Measurements from ENCODE around the gene ST6GALNAC4. TPM values are rescaled to one million over a fixed set of nuclear protein-coding genes. Genes with fewer than 3 reads are reported as not detected.

The ST6GALNAC4 gene
- total and polyA plus RNA-seq, 9 of the 15 experiments (the other 6 are each of a cell fraction or from before 2014, with no cell fraction given): 2.6 to 43.1 (median 15.4) TPM

DNA sequence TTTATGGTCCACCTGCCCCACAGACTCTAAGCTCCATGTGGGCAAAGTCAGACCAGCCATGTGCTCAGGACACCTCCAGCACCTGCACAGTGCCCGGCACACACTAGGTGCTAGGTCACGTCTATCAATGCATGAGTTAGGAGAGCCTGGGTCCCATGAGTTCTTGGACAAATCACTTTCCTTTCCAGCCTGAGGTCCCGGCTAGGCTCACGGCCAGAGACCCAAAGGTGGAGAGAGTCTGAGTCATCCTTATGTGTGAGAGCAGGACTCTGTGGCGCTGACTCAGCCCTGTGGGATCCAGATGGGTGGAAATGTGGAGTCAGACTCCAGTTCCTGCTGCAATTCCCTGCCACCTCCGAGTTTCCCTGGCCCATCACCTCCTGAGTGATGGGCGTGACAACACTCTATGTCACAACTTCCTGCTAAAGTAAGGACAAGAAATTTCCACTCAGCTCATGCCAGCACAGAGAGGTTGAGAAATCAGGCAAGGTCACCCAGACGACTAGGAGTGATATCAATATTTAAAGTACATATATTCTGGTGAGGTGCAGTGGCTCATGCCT, 2.5 kb upstream of the ST6GALNAC4 start (continued):
- TF ChIP-seq, protein P1, sequence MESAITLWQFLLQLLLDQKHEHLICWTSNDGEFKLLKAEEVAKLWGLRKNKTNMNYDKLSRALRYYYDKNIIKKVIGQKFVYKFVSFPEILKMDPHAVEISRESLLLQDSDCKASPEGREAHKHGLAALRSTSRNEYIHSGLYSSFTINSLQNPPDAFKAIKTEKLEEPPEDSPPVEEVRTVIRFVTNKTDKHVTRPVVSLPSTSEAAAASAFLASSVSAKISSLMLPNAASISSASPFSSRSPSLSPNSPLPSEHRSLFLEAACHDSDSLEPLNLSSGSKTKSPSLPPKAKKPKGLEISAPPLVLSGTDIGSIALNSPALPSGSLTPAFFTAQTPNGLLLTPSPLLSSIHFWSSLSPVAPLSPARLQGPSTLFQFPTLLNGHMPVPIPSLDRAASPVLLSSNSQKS (CRISPR knock-in tag; IDR thresholded peaks at IDR 0.05): no peak
- TF ChIP-seq SAP30 (IDR thresholded peaks at IDR 0.05; ENCODE audit: borderline replicate concordance, insufficient read depth, low read depth, low read length, poor library complexity, severe bottlenecking) (no peak), EWSR1 (IDR thresholded peaks at IDR 0.05; ENCODE audit: borderline replicate concordance, low read depth, partially characterized antibody) (no peak), ZNF780A (CRISPR knock-in tag; IDR thresholded peaks at IDR 0.05) (no peak), CREB1 (IDR thresholded peaks at IDR 0.05) (no peak), CREB1 (CRISPR knock-in tag; IDR thresholded peaks at IDR 0.05) (no peak), SOX6 (IDR thresholded peaks at IDR 0.05) (peak; percentile 55; the same call in 1 of the 2 replicates), TCF3 (CRISPR knock-in tag; IDR thresholded peaks at IDR 0.05) (peak; percentile 17; the same call in 1 of the 2 replicates), MXI1 (IDR thresholded peaks at IDR 0.05; ENCODE audit: low read depth, low read length) (no peak), KDM1A (IDR thresholded peaks at IDR 0.05) (peak; percentile 65 to 68), ILF3 (IDR thresholded peaks at IDR 0.05; ENCODE audit: borderline replicate concordance) (no peak), SRSF9 (IDR thresholded peaks at IDR 0.05; ENCODE audit: borderline replicate concordance, low read depth, low read length) (no peak), ADNP (tag; IDR thresholded peaks at IDR 0.05) (no peak), KLF6 (CRISPR knock-in tag; IDR thresholded peaks at IDR 0.05; ENCODE audit: borderline replicate concordance) (no peak), TAF15 (IDR thresholded peaks at IDR 0.05; ENCODE audit: low read depth, low read length) (no peak), ZNF316 (IDR thresholded peaks at IDR 0.05) (peak; percentile 94), SMARCA5 (IDR thresholded peaks at IDR 0.05) (0 out of 2 replicates have a peak, but pooled peaks have one; percentile 62), JUNB (CRISPR knock-in tag; conservative IDR thresholded peaks at IDR 0.05) (no peak), KAT8 (IDR thresholded peaks at IDR 0.05; ENCODE audit: low read depth) (no peak)
- TF ChIP-seq, protein P2, sequence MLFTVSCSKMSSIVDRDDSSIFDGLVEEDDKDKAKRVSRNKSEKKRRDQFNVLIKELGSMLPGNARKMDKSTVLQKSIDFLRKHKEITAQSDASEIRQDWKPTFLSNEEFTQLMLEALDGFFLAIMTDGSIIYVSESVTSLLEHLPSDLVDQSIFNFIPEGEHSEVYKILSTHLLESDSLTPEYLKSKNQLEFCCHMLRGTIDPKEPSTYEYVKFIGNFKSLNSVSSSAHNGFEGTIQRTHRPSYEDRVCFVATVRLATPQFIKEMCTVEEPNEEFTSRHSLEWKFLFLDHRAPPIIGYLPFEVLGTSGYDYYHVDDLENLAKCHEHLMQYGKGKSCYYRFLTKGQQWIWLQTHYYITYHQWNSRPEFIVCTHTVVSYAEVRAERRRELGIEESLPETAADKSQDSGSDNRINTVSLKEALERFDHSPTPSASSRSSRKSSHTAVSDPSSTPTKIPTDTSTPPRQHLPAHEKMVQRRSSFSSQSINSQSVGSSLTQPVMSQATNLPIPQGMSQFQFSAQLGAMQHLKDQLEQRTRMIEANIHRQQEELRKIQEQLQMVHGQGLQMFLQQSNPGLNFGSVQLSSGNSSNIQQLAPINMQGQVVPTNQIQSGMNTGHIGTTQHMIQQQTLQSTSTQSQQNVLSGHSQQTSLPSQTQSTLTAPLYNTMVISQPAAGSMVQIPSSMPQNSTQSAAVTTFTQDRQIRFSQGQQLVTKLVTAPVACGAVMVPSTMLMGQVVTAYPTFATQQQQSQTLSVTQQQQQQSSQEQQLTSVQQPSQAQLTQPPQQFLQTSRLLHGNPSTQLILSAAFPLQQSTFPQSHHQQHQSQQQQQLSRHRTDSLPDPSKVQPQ (CRISPR knock-in tag; IDR thresholded peaks at IDR 0.05; ENCODE audit: borderline replicate concordance): no peak
- TF ChIP-seq, protein P3, sequence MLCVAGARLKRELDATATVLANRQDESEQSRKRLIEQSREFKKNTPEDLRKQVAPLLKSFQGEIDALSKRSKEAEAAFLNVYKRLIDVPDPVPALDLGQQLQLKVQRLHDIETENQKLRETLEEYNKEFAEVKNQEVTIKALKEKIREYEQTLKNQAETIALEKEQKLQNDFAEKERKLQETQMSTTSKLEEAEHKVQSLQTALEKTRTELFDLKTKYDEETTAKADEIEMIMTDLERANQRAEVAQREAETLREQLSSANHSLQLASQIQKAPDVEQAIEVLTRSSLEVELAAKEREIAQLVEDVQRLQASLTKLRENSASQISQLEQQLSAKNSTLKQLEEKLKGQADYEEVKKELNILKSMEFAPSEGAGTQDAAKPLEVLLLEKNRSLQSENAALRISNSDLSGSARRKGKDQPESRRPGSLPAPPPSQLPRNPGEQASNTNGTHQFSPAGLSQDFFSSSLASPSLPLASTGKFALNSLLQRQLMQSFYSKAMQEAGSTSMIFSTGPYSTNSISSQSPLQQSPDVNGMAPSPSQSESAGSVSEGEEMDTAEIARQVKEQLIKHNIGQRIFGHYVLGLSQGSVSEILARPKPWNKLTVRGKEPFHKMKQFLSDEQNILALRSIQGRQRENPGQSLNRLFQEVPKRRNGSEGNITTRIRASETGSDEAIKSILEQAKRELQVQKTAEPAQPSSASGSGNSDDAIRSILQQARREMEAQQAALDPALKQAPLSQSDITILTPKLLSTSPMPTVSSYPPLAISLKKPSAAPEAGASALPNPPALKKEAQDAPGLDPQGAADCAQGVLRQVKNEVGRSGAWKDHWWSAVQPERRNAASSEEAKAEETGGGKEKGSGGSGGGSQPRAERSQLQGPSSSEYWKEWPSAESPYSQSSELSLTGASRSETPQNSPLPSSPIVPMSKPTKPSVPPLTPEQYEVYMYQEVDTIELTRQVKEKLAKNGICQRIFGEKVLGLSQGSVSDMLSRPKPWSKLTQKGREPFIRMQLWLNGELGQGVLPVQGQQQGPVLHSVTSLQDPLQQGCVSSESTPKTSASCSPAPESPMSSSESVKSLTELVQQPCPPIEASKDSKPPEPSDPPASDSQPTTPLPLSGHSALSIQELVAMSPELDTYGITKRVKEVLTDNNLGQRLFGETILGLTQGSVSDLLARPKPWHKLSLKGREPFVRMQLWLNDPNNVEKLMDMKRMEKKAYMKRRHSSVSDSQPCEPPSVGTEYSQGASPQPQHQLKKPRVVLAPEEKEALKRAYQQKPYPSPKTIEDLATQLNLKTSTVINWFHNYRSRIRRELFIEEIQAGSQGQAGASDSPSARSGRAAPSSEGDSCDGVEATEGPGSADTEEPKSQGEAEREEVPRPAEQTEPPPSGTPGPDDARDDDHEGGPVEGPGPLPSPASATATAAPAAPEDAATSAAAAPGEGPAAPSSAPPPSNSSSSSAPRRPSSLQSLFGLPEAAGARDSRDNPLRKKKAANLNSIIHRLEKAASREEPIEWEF (CRISPR knock-in tag; IDR thresholded peaks at IDR 0.05): no peak
